ENCODE data around the gene BRD7.

DNA sequence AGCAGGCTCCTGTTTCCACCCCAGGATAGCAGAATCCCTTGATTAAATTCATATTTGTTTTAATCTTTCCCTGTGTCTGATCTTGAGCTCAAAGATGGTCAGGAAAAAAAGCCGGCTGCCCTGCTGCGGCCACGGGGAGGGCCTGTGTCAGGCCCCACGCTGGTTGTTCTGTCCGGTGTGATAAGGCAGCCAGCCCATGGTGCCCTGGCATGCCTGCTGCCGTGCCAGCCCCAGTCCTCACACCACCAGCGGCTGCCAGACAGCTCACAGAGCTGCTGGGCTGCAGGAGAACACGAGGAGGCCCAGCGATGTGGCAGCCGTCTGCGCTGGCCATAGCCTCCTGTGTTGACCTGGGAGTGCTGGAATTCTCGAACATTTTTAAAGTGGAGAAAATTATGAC is 34.7 kb upstream of the BRD7 start:
- TF ChIP-seq, protein P1, sequence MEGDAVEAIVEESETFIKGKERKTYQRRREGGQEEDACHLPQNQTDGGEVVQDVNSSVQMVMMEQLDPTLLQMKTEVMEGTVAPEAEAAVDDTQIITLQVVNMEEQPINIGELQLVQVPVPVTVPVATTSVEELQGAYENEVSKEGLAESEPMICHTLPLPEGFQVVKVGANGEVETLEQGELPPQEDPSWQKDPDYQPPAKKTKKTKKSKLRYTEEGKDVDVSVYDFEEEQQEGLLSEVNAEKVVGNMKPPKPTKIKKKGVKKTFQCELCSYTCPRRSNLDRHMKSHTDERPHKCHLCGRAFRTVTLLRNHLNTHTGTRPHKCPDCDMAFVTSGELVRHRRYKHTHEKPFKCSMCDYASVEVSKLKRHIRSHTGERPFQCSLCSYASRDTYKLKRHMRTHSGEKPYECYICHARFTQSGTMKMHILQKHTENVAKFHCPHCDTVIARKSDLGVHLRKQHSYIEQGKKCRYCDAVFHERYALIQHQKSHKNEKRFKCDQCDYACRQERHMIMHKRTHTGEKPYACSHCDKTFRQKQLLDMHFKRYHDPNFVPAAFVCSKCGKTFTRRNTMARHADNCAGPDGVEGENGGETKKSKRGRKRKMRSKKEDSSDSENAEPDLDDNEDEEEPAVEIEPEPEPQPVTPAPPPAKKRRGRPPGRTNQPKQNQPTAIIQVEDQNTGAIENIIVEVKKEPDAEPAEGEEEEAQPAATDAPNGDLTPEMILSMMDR (IDR thresholded peaks at IDR 0.05; ENCODE audit: extremely low read depth in 1 of 2, insufficient read depth in 1 of 2, low read depth in 1 of 2, low read length in 2 of 2), result no peak
- TF ChIP-seq POLR2A (IDR thresholded peaks at IDR 0.05; ENCODE audit: low read depth, low read length) (no peak), POLR2AphosphoS5 (IDR thresholded peaks at IDR 0.05; ENCODE audit: insufficient read depth, low read depth, low read length) (no peak), FOS (IDR thresholded peaks at IDR 0.05; ENCODE audit: borderline replicate concordance, insufficient read depth, low read length) (no peak), JUN (IDR thresholded peaks at IDR 0.05; ENCODE audit: borderline replicate concordance, insufficient read depth, insufficient read length, low read depth) (no peak), EZH2 (IDR thresholded peaks at IDR 0.05; ENCODE audit: borderline replicate concordance, low read depth, low read length, severe bottlenecking) (no peak), MYC (IDR thresholded peaks at IDR 0.05; ENCODE audit: low read depth, low read length) (no peak)
- TF ChIP-seq, protein P2, sequence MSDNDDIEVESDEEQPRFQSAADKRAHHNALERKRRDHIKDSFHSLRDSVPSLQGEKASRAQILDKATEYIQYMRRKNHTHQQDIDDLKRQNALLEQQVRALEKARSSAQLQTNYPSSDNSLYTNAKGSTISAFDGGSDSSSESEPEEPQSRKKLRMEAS (IDR thresholded peaks at IDR 0.05; ENCODE audit: insufficient read depth, insufficient read length), result no peak
